HG02759 (cell line): ENCODE results near the gene HAPLN3.

Source experiments
- ATAC-seq: cut with Tn5 transposase; IDR thresholded peaks from one replicate; pipeline ENCODE4 v1.9.1; 2021; ENCODE audit warnings: mild to moderate bottlenecking, moderate library complexity; ENCODE audit not compliant: unreplicated experiment

The HAPLN3 gene

DNA sequence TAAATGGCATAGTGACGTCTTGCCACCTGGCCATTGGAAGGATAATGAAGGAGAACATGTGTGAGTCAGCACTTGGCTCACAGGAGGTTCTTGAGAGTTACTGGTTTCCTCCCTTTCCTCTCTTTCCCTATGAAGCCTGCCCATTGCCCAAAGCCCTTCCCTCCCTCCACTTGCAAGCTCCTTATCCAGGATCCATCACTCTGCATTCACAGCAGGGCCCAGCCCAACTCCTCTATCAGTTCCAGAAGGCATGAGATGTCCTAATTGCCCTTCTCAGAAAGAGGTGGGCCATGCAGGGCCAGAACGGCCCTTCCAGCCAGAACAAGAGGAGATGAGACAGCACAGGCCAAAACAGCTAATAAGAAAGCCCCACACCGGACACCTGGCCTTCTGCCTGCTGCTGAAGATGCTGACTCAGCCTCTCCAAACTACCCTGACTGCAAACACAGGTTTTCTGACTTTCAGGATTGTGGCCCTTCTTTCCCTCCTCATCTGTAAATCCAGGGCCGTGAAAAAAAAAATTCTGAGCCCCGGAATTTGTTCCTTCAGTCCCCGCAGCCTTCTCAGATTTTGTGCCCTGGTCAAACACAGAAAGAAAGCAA lies 29.7 kb downstream of the HAPLN3 start:
- ATAC-seq: no peak

DNA sequence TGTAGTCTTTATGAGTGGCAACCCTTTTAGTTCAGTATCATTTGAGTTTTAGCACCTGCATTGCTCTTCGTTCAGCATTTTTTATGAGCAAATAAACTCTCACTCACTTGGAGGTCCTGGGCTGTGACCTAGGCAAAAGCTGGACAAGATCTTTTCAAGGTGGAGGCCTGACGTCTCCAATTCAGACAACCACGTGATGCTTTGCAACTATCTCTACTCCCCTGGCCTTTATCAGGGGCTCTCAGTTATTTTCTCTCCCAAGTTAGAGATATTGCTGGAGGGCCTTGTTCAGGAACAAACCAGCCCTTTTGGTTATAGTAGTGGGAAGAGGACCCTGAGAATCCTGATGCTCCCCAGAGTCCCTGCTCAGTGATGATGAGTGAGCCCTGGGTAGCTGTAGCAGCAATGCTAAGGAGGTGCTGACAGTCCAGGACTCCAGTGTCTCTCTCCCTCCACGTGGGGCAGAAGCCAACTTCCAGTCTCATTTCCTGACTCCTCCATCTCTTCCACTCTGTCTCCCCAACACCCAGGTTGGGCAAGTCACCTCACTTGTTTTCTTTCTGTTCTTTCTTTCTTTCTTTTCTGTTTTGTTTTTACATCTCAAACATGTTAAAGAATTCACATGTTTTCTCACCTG lies 30.4 kb downstream of the HAPLN3 start:
- no peak for ATAC-seq

DNA sequence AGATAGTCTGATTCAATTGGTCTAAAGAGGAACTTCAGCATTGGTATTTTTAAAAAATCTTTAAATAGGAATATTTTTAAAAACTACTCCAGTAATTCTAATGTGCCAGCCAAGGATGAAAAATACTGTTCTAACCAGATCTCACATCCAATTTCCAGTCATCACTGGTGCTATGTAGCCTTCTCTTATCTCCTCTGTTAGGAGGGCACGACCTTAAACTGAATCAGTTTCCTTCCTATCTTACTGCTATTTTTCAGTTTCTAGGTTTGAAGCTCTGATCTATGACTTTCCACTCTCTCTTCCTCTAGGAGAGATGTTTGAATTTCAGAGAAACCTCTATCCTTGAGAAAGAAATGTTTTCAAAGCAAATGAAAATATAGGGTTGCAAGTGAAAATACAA lies 31.9 kb downstream of the HAPLN3 start:
- no peak for ATAC-seq

DNA sequence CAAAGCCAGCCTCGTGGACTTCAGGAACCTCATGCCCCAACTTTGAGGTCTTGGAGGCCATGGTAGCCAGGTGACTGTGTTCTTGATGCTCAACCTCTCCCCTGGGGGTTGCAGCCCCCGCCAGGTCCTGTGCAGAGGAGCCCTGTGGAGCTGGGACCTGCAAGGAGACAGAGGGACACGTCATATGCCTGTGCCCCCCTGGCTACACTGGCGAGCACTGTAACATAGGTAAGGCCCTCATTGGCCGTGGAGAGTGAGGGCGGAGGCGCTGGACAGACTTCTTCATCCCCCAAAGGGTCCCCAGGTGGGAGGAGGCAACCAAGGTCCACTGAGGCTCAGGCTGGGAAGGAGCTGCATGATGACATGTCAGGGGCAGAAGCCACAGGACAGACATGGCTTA lies 35.1 kb downstream of the HAPLN3 start:
- ATAC-seq: no peak

DNA sequence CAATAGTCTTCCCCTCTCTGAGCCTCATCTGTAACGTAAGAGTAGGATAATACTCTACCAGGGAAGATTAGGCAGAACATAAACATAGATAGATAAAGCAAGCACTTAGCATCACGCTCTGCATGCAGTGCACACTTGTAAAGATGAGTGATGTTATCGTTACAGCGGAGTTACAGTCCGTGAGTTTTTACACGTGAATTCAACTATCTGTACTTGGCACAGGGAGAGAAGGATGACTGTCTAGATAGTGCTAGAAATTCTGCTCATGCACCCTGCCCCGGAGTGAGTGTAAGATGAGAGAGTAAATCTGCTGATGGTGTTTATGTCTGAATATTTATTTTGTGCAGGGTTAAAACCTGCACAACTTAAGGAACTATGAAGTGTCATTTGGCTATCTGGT lies 35.8 kb downstream of the HAPLN3 start:
- ATAC-seq: no peak

DNA sequence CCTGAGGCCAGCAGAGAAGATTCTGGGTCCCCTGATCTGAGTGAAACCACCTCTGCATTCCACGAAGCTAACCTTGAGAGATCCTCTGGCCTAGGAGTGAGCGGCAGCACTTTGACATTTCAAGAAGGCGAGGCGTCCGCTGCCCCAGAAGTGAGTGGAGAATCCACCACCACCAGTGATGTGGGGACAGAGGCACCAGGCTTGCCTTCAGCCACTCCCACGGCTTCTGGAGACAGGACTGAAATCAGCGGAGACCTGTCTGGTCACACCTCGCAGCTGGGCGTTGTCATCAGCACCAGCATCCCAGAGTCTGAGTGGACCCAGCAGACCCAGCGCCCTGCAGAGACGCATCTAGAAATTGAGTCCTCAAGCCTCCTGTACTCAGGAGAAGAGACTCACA lies 36.4 kb downstream of the HAPLN3 start:
- no peak for ATAC-seq

DNA sequence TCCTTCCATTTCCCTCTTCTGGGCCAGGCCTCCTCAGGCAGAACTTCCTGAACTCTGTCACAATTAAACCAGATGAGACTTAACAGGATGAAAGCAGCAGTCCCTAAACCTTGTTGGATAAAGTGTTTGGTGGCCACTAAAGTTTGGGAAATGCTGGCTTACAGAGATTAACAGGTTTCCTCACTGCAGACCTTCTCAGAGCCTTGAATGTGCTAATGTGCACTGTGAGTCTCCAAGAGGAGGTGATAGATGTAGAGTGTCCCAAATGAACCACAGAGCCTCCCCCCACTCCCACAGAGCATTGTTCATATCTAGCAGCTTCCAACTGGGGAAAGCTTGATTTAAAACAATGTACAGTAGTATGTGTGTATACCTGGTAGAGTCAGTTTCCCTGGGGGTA lies 42.9 kb downstream of the HAPLN3 start:
- no peak for ATAC-seq

DNA sequence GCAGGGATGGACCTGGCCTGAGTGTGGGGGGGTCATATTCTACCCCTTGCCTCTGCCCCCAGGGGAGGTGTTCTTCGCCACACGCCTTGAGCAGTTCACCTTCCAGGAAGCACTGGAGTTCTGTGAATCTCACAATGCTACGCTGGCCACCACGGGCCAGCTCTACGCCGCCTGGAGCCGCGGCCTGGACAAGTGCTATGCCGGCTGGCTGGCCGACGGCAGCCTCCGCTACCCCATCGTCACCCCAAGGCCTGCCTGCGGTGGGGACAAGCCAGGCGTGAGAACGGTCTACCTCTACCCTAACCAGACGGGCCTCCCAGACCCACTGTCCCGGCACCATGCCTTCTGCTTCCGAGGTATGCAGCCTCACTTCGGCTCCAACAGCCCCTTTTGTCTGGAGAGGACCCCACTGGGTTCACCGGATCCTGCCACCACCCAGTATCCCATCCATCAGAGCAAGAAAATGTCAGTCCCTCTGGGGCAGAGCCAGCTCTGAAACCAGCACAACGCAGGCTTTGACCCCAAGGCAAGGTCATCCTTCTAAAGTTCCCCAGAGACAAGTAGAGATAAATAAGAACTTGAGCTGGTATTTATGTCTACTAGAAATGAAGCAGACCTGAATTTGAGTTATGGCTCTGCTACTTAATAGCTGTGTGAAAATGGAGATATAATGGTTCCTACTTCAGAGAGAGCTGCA lies 45.8 kb downstream of the HAPLN3 start:
- no peak for ATAC-seq

DNA sequence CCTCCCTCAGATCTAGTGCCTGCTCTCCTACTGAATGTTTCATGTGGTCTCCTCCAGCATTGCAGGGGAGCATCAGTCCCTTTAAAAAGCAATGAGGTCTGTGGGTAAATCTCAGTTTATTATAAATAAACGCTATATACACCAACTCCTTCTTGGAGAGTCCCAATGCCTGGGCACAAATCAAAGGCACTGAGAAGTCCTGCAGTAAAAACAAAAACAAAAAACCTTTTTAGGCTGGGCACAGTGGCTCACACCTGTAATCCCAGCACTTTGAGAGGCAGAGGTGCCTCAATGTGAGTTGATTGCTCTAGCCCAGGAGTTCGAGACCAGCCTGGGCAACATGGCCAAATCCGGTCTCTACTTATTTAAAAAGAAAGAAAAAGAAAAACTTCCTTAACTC lies 47.1 kb downstream of the HAPLN3 start:
- ATAC-seq: no peak

DNA sequence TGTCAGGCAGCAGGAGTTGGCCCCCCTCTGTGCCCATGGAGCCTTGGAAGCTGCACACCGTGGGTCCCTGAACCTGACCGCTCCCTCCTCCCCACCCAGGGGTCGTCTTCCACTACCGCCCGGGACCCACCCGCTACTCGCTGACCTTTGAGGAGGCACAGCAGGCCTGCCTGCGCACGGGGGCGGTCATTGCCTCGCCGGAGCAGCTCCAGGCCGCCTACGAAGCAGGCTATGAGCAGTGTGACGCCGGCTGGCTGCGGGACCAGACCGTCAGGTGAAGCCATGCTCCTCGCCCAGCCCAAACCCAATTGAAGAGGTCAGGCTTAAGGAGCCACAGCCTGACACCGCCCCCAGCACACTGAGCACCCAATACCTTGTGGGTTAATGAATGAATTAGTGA lies 48.2 kb downstream of the HAPLN3 start:
- ATAC-seq: no peak

DNA sequence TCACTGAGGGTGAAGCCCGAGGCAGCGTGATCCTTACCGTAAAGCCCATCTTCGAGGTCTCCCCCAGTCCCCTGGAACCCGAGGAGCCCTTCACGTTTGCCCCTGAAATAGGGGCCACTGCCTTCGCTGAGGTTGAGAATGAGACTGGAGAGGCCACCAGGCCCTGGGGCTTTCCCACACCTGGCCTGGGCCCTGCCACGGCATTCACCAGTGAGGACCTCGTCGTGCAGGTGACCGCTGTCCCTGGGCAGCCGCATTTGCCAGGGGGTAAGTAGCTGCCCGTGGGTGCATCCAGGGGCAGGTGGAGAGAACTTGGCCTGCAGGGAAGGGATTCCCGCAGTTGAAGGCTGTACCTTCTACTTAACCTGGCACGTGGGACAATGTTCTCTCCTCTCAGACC lies 49.7 kb downstream of the HAPLN3 start:
- ATAC-seq: no peak

DNA sequence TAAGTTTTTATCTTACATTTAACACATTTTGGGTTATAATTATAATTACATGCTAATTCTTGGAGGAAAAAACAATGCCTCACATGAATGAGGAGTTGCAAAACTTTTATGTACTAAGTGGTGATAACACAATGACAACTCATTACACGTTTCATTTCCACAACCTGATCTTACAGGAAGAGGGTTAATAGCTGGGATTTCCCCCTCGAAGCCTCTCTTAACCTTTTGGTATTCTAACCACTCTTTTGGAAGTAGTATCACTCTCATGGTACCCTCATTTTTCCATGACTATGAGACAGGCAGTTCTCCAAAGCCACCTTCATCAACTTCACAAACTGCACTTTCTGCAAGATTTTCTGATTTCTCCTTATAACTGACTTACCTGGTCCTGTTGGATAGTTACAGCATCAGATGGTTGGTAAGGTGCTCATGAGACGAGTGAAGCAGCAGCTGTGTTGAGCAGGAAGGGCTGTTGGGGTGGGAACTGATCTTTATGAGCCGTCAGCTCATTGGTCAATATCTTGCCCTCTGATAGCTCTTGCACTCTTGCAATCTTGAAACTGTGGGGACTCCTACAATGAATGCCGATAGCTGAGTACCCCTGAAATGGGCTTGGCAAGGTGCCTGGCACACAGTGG lies 50.5 kb downstream of the HAPLN3 start:
- no peak for ATAC-seq

DNA sequence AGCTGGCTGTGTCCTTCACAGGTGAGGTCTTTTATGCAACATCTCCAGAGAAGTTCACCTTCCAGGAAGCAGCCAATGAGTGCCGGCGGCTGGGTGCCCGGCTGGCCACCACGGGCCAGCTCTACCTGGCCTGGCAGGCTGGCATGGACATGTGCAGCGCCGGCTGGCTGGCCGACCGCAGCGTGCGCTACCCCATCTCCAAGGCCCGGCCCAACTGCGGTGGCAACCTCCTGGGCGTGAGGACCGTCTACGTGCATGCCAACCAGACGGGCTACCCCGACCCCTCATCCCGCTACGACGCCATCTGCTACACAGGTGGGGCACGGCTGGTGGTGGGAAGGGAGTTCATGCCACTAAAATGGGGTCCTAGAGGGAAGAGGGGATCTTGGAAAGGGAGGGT lies 52.0 kb downstream of the HAPLN3 start:
- no peak for ATAC-seq

DNA sequence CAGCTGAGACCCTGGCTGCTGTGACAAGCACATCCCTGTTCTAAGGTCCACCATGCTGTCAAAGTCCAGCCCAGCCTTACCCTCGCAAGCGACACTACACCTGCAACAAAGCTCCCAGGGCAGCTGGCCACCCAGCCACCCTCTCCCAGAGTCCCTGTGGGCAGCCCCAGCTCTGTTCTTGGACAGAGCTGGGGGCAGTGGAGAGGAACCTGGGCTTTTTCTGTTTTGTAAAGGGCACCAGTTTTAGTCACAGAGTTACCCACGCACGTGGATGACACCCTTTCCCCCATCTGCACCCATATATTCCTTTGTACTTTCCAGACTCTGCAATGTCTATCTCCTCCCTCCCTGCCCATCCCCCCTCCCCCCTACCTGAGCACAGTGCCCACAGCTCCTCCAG lies 53.2 kb downstream of the HAPLN3 start:
- ATAC-seq: no peak

DNA sequence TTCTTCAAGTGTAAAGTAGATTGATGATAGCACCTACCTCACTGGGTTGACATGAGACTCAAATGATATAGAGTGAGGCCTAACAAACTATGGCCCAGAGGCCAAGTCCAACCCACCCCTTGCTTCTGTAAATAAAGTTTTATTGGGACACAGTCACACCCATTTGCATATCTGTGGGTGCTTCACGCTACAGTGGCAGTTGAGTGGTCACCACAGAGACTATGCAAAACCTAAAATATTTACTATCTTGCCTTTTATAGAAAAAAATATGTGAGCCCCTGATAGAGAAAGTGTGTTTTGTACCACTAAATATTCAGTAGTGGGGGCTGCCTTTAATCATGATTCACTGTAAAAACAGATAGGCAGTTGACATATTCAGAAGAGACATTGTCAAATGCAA lies 54.1 kb downstream of the HAPLN3 start:
- no peak for ATAC-seq

DNA sequence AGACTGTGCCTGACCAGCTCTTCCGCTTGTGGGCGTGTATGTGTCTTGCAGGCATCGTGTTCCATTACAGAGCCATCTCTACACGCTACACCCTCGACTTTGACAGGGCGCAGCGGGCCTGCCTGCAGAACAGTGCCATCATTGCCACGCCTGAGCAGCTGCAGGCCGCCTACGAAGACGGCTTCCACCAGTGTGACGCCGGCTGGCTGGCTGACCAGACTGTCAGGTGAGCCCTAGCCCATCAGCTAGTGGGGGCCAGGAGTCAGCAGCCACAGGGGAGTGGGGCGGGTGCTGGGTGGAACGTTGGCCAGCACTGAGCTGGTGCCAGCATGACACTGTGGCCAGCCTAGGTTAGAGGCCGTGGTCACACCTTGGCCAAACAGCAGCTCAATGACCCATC lies 55.4 kb downstream of the HAPLN3 start:
- no peak for ATAC-seq

DNA sequence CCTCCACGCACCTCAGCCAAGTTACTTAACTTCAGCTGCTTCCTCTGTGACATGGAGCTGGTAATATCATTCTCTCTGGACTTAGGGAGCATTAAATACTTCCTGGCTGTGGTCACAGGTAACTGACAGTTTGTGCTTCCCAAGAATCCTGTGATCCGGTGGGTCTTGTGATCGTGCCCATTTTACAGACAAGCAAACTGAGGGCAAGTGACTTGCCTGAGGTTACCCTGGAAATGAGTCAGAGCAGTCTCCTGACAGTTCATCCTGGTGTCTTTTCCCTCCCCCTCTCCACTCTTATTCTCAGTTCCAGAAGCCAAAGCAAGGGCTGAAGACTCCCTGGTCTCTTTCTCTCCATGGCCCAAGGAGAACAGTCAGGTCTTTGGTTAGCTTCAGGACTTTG lies 56.2 kb downstream of the HAPLN3 start:
- ATAC-seq: no peak

DNA sequence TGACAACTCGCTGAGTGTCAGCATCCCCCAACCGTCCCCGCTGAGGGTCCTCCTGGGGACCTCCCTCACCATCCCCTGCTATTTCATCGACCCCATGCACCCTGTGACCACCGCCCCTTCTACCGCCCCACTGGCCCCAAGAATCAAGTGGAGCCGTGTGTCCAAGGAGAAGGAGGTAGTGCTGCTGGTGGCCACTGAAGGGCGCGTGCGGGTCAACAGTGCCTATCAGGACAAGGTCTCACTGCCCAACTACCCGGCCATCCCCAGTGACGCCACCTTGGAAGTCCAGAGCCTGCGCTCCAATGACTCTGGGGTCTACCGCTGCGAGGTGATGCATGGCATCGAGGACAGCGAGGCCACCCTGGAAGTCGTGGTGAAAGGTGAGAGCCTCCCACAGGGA lies 56.7 kb downstream of the HAPLN3 start:
- no peak for ATAC-seq

DNA sequence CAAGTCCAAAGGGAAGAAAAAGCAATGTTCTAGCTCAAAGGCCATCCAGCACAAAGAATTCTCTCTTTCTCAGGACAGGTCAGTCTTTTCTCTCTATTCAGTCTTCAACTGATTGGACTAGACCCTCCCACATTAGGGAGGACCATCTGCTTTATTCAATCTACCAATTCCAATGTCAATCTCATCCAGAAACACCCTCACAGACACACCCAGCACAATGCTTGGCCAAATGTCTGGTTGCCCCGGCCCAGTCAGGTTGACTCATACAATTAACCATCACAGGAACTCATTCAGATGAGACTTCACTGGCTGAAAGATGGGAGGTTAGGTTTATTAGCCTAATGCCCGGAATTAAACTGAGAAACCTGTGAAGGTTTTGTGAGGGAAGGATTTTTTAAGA lies 59.7 kb downstream of the HAPLN3 start:
- ATAC-seq: no peak

DNA sequence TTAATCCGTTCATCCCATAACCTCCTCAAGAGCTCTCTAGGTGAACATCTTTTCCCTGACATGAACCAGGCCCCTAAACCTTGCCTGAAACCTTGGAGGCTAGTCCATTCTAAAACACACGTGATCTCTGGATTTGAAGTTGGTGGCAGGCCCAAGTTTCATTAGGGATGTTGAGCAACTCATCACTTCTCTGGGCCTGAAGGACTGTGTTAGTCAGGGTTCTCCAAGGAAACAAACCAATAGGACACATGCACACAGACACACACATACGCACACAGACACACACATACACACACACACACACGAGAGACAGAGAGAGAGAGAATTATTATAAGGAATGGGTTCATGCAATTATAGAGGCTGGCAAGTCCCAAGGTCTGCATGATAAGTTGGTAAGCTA lies 60.2 kb downstream of the HAPLN3 start:
- no peak for ATAC-seq

DNA sequence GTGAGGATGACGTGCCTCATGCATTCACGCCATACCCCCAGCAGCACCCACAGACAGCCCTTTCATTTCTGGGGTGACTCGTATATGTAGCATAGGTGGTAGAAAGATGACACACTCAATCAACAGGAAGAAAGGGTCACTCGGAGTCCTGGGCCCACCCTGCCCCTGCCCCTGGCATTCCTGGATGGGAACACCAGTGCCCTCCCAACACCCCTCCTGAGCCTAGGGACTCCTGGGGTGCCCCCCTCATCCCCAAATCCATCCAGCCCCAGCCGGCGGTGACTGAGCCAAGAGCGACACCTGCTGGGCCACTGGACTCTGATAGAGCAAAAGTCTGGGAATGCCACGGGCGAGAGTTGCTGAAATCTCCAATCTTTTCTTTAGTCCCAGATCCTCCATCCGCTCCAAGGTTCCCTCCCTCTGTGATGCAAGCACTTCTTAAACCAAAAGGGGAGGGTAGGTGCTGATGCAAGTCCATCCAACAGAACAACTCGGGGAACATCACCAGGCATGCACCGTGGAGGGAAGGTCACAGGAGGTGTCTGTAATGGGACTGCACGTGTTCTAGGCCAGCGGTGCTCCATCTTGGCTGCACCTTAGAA lies 61.0 kb downstream of the HAPLN3 start:
- ATAC-seq: no peak

DNA sequence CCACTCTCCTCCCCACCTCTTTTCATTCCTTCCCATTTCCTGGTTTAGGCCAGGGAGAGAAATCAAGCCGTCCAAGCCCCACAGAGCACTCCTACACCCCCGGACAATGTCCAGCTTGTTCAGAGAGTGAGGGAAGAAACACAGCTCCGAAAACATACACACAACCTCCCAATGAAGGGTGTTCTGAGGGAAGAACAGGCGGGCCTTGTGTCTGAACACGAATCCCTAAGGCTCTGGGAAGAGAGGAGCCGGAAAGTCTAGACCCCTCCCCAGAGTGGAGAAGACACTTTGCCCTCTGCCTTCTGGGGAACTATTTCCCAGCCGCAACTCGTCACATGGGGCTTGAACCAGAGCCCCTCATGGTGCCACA lies 61.6 kb downstream of the HAPLN3 start:
- no peak for ATAC-seq
